ENCODE results near the gene PLB1.

PLB1 gene

DNA sequence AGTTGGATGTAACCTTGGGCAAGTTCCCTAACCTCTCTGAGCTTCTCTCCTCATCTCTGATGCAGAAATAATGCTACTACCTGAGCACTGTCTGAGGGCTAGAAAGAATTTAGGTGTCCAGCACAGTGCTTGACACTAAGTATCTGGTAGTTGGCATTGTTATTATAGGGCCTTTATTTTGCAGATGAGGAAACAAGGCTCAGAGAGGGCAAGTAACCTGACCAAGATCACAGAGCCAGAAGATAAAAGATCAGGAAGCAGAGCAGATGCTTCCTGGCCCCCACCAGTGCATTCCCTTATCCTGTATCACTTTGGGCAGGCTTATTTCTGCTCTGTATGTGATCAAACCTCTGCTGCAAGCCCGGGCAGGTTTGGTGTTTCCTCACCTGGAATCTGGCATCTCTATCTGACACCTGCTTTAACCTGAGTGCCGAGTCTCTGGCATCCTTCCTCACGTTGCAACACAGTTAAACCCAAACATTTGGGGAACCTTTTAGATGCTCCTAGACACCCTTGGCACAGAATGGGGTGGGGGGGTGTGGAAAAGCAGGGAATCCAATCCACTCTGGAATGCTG is 69.9 kb downstream of the PLB1 start:
- FAIRE-seq: no peak

DNA sequence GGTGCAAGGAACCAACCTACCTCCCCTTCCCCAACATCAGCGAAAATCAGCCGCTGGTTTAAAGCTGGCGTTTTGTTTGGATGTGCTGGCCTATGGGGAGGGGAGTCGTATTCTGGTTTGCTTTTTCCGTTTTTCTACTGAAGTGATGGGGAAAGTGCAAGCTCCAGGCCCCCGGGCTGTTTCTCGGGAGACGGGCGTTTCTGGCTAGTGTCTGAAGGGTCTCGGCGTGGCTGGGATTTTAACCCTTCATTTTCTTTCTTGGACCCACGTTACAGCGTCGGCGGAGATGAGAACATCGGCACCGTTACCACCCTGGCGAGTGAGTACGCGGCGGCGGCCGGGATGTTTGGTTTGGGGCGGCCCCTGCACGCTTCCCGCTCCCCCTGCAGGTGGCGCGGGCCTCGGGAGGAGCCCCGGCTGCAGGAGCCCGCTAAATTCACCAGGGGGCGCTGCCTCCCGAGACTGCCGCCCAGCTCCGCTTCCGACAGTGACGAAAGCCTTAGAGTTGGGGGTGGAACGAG is 70.7 kb downstream of the PLB1 start:
- FAIRE-seq: no peak

GRCh38 chr2:28567061-28567471 is 71.2 kb downstream of the PLB1 start:
- no peak for FAIRE-seq

DNA sequence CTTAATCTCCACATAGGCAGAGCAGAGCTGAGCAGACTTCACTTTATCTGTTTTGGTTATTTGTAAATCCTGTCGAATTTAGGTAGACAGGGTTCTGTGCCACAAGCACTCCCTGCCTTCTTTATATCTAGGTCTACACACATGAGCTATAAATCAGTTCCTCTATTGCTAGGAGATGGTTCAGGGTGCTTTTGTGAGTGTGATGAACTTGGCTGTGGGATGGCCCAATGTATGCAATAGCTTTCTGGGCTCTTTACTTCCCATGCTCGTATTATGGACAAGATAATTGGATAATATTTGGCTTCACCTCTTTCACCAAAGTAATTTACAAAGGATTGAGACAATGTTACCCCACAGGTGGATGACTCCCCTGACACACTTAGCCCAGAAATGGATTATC is 72.2 kb downstream of the PLB1 start:
- FAIRE-seq: no peak

GRCh38 chr2:28568533-28568932 is 72.7 kb downstream of the PLB1 start:
- no peak for FAIRE-seq

DNA sequence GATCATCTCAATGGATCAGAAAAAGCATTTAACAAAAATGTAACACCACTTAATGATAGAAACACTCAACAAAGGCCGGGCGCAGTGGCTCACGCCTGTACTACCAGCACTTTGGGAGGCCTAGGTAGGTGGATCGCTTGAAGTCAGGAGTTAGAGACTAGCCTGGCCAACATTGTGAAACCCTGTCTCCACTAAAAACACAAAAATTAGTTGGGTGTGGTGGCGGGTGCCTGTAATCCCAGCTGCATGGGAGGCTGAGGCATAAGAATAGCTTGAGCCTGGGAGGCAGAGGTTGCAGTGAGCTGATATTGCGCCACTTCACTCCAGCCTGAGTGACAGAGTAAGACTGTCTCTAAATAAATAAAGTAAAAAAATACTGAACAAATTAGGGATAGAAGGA is 74.6 kb downstream of the PLB1 start:
- no peak for FAIRE-seq

DNA sequence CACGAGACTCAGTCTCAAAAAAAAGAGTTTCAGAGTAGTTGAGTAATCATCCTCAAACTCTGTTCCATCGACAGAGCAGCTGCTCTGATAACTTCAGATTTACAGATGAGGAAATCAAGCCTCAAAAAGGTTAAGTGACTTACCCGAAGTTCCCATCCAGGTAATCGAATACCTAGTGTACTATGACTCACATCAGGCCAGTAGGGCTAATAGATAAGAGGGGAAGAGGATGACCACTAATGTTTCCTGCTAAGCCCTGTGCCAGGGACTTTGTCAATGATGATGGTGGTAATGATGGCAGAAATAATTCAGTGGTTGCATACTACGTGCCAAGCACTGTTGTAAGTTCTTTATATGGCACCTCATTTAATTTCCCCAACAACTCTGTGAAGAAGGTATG is 80.9 kb downstream of the PLB1 start:
- FAIRE-seq: no peak

- no peak for FAIRE-seq
Measured at GRCh38 chr2:28577791-28578680, 82.2 kb downstream of the PLB1 start.

DNA sequence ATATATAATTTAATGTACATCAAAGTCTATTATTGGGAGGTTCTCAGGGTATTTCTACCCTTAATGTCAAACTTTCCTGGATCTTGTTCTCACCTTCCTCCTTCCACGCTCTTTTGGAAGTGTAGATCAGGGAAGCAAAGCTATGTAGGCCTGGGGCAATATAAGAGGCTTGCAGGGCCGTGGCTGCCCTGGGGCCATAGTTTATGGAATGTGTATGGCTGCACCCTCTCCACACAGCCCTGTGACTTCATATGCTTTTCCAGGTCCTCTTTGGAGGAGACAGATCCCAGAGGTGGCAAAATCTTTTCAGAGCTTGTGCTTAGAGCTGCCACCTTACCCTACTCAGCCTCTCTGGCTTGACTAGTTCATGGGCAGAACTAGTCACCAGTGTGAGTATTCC is 82.9 kb downstream of the PLB1 start:
- no peak for FAIRE-seq

DNA sequence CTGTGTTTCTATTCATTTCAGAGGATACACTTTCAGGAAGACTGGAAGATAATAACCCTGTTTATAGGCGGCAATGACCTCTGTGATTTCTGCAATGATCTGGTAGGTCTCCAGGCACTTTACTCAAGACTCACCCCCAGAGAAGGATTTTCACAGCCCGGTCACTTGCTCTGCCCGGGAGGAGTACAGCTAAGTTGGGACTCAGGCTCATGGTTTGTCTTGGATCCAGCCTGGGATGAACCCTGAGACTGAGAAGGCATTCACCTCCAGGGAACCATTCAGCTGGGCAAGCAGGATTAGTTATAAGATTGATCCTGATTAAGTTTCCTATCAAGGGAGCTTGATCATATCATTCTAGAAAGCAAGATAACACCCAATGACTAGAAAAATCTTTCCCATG is 83.7 kb downstream of the PLB1 start:
- FAIRE-seq: no peak

GRCh38 chr2:28580078-28580477 is 84.2 kb downstream of the PLB1 start:
- no peak for FAIRE-seq

DNA sequence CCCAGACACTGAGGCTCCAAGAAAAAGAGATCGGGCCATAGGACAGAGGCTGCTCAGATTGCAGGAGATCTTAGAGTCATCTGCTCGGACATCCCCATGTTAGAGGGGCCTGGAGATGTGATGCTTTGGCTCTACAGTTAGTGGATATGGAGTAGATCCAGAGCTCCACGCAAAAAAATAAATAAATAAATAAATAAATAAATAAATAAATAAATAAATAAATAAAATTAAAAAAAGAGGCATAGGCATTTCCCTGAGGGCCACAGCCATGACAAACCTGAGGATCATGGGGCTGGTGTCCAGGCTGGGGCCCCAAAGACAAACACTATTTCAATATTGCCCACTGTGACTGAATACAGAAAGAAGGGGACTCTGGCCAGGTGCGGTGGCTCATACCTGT is 85.5 kb downstream of the PLB1 start:
- FAIRE-seq: no peak

DNA sequence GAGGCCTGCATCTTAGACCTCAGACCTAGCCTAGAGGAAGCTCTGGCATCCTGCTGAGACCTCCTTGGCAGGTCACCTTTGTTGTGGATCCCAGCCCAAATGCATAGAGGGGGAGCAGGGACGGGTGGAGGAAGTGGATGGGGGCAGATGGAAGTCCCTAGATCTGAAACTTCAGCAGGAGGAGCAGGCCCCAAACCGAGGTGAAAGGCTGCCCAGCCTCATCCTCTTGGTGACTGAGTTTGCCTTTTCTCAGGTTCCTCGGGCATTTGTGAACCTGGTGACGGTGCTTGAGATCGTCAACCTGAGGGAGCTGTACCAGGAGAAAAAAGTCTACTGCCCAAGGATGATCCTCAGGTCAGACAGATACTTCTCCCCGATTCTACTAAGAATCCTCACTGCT is 86.3 kb downstream of the PLB1 start:
- FAIRE-seq: no peak

- FAIRE-seq: no peak
Measured at GRCh38 chr2:28582595-28582994, 86.7 kb downstream of the PLB1 start.

- FAIRE-seq: no peak
Measured at GRCh38 chr2:28583899-28584553, 88.2 kb downstream of the PLB1 start.

GRCh38 chr2:28586867-28587266 is 91.0 kb downstream of the PLB1 start:
- no peak for FAIRE-seq

- FAIRE-seq: no peak
Measured at GRCh38 chr2:28587526-28588291, 91.8 kb downstream of the PLB1 start.

DNA sequence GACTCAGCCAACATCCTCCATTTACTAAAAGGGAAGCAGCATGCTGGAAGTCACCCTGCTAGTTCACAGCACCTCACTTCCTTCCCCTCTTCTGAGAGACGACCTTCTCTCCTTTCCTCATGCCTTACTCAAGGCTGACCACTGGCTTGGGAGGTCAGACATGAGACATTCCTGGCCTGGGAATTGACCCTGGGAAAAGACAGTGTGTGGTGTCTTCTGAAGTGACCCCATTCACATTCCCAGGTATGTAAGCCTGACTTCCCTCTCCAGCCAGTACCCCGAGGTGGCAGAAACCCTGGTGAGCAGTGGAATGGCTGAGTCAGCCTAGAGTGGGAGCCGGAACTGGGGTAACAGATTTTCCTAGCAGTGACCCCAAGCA is 92.4 kb downstream of the PLB1 start:
- no peak for FAIRE-seq

DNA sequence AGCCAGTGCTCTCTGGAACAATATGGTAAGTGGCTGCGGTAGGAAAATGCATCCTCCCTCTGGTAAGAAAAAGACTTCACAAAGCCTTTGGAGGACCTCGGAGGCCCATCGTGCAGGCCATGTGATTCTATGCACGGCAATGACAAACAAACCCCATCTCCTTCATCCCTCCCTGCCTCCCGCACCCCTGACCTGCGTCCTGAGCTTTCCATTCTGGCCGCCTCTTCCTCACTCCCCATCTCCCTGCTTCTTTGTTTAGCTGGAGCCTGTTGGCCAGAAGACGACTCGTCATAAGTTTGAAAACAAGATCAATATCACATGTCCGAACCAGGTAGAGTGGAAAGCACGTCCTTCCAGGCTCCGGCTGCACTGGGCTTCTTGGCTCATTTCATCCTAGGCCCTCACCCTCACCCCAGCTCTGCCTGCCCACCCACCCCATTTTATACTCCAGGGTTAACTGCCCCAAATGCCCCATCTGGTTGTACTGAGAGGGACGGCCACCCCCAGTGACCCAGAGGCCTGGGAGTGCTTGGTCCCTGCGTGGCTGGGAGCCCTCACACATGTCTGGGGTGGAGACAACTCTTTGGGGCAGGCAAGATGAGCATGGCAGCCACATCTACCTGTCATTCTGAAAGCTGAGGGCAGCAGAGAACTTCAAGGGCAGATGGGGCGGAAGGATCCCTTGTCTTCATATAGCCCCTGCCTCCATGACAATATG is 94.0 kb downstream of the PLB1 start:
- no peak for FAIRE-seq

DNA sequence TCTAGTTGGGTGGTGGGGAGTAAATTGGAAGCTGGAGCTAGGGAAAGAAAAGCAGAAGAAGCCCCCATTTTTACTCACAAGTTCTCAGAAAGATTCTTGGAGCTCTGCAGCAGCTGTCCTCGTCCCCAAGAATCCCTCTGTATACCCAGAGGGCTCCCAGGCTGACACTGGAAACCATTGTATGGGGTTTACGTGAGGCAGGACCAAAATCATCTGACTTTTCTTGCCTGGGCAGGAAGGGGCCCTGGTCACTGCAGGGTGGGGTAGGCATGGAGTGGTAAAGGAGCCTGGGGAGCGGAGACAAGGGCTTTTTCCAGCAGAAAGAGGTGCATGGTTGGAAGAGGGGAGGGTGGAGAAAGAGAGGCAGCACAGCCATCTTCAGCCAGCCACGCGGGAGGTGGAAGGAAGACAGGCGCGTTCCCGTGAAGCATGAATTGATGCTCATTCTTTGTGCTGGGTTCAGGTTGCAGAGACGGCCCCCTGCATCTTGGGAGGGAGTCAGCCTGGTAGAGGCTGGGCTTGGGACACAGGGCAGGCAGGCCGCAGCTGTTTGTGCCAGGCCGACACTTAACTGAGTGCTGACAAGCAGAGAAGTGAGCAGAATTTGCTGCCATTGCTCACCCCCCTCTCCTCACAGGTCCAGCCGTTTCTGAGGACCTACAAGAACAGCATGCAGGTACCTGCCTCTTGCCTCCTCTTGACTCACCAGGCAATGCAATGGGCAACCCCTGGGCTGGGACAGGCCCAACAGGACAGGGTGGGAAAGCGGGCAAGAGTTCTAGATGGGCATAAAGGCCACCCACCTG is 94.8 kb downstream of the PLB1 start:
- FAIRE-seq: no peak

DNA sequence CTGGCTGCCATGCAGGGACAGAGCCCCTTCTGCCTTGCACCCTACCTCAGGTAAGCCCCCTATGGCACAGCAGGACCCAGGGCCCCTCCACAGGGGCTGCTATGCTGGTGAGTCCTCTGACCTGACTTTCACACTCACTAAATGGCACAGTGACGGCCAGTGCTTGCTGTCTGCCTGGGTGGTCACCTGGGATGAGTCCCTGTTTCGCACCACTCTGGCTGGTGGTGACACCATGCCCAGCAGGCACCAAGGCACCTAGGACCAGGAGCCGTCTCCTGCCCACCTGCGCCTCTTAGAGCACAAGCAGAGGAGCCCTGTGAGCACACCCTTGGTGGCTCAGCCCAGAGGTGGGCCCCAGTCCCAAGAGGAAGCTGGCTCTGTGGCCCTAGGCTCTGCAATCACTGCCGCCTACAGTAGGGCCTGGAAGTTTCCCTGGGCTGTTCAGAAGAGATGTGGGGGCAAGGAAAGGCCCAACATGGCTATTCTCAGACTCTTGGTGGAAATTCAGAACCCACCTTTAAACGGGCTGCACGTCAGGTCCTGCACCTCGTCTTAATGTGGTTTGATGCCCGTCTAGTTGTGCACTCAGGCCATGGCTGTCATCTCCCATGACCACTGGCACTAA is 96.0 kb downstream of the PLB1 start:
- no peak for FAIRE-seq

Measured in colon (tissue), 2 donors.